Esophagus squamous epithelium (tissue), 5 donors: ENCODE data around the gene BIN1. TPM values are rescaled to one million over a fixed set of nuclear protein-coding genes. Genes with fewer than 3 reads are reported as not detected.
"Not testable (repeated sequence)": the region's sequence is repeated elsewhere in the genome, so short reads cannot be mapped to it uniquely, and the experiment has no call there.

Source experiments
- DNase-seq: peaks from one replicate; lab custom pipeline; 2025; lab: John Stamatoyannopoulos, UW
- H3K27ac ChIP-seq, 4 donors: fragments of 200-600 bp; sonication (generic); one replicate each; pipeline ENCODE4 v1.5.1; 2016 to 2019; ENCODE audit warnings: mild to moderate bottlenecking in 1 of 4
- H3K27me3 ChIP-seq, 4 donors: fragments of 200-600 bp; sonication (generic); 1 replicate in 3 of 4; 2 replicates in 1 of 4; pipeline versions ENCODE4 v1.5.1 to v1.6.0; 2017 to 2021; ENCODE audit warnings: antibody characterized with exemption in 1 of 4
- H3K36me3 ChIP-seq, 3 donors: fragments of 200-600 bp; sonication (generic); one replicate each; pipeline ENCODE4 v1.5.1; 2016 to 2019
- H3K4me1 ChIP-seq, 3 donors: fragments of 200-600 bp; sonication (generic); one replicate each; pipeline ENCODE4 v1.5.1; 2017 to 2019
- H3K4me3 ChIP-seq, 4 donors: fragments of 200-600 bp; sonication (generic); 1 replicate in 3 of 4; 2 replicates in 1 of 4; pipeline ENCODE4 v1.5.1; 2016 to 2019; ENCODE audit warnings: mild to moderate bottlenecking in 2 of 4, moderate library complexity in 1 of 4
- H3K9me3 ChIP-seq, 3 donors: fragments of 200-600 bp; sonication (generic); one replicate each; pipeline ENCODE4 v1.5.1; 2016 to 2019
- CTCF ChIP-seq, 6 experiments: fragments of 450-650 bp in 4 of 6; fragments of 200-600 bp in 2 of 6; sonication (generic) in 2 of 6; IDR thresholded peaks; one replicate each; pipeline ENCODE4 v1.5.1; 2016 to 2019; ENCODE audit warnings: antibody characterized with exemption in 6 of 6, mild to moderate bottlenecking in 4 of 6, moderate library complexity in 4 of 6
- POLR2A ChIP-seq, 4 donors: fragments of 450-650 bp; IDR thresholded peaks; one replicate each; pipeline ENCODE4 v1.6.1; 2017; ENCODE audit warnings: antibody characterized with exemption in 4 of 4, mild to moderate bottlenecking in 4 of 4, moderate library complexity in 3 of 4
- WGBS, 2 donors: methylation state at CpG; one replicate each; pipeline ENCODE4 v1.1.5; 2018; 5-methylcytosine and 5-hydroxymethylcytosine counted together
- intact Hi-C: fragments of 100-400 bp; cut with DNase I; formaldehyde crosslinking; loops from one replicate; pipeline ENCODE4 v1.15.0; 2022
- total RNA-seq, 4 donors: library from RNA; depleted of rRNA; stranded (reverse); fragments of >200 nt; gene quantifications; one replicate each; pipeline ENCODE4 v1.1.0, GENCODE V29; 2016
- donor health status: DM: yes; HTN: yes; CAD: no.

BIN1 gene
- total RNA-seq, 4 donors from 2014 or later: 10.8 to 23.3 (median 15.5) TPM

- Histone ChIP-seq H3K27me3 (no peaks in the 10 kb centered on the region), H3K27ac (no peak overlapping the region), H3K4me1 (peaks cover 0 to 9% (median 0%) of the 10 kb centered on the region in 3 donors), H3K36me3 (no peaks in the 10 kb centered on the region), H3K9me3 (no peaks in the 10 kb centered on the region), H3K4me3 (no peak overlapping the region)
- DNase-seq: no peak
- TF ChIP-seq POLR2A (IDR thresholded peaks at IDR 0.05) (no peak), CTCF (IDR thresholded peaks at IDR 0.05) (no peak)
- intact Hi-C loops: no loop called here
- WGBS, 2 donors: 89 to 92% methylated on average over 6 of the region's 8 CpGs
These were observed 17.5 kb upstream of the BIN1 start for GRCh38 chr2:127124426-127124825.

GRCh38 chr2:127122361-127123027, 15.5 kb upstream of the BIN1 start:
- H3K4me3 ChIP-seq: no peak overlapping the region
- no peaks in the 10 kb centered on the region for H3K36me3 ChIP-seq
- no peaks in the 10 kb centered on the region for H3K27me3 ChIP-seq
- TF ChIP-seq CTCF (IDR thresholded peaks at IDR 0.05) (no peak), POLR2A (IDR thresholded peaks at IDR 0.05) (no peak)
- no peaks in the 10 kb centered on the region for H3K9me3 ChIP-seq
- H3K4me1 ChIP-seq: no peaks in the 10 kb centered on the region
- intact Hi-C loops: no loop called here
- DNase-seq: no peak
- no peak overlapping the region for H3K27ac ChIP-seq
- 67 to 83% methylated on average over 7 to 10 of the region's 10 CpGs for WGBS, 2 donors

- Histone ChIP-seq H3K36me3 (no peaks in the 10 kb centered on the region), H3K4me1 (no peaks in the 10 kb centered on the region), H3K4me3 (no peak overlapping the region), H3K27ac (no peak overlapping the region), H3K27me3 (no peaks in the 10 kb centered on the region), H3K9me3 (no peaks in the 10 kb centered on the region)
- intact Hi-C loops: no loop called here
- TF ChIP-seq POLR2A (IDR thresholded peaks at IDR 0.05) (no peak), CTCF (IDR thresholded peaks at IDR 0.05) (no peak)
- DNase-seq: no peak
- 79 to 86% methylated on average over 1 to 7 of the region's 7 CpGs for WGBS, 2 donors
These were observed 14.8 kb upstream of the BIN1 start for GRCh38 chr2:127121776-127122176.

GRCh38 chr2:127121353-127121752, 14.4 kb upstream of the BIN1 start:
- 60 to 80% methylated on average over 1 of the region's 1 CpG for WGBS, 2 donors
- no peak overlapping the region for H3K27ac ChIP-seq
- no peaks in the 10 kb centered on the region for H3K27me3 ChIP-seq
- no peaks in the 10 kb centered on the region for H3K9me3 ChIP-seq
- no peak for DNase-seq
- no peak overlapping the region for H3K4me3 ChIP-seq
- intact Hi-C loops: no loop called here
- H3K4me1 ChIP-seq: no peaks in the 10 kb centered on the region
- no peaks in the 10 kb centered on the region for H3K36me3 ChIP-seq
- TF ChIP-seq POLR2A (IDR thresholded peaks at IDR 0.05): no peak
- no peak for TF ChIP-seq CTCF (IDR thresholded peaks at IDR 0.05)

- DNase-seq, H3K4me3 ChIP-seq, H3K27me3 ChIP-seq, intact Hi-C loops, H3K4me1 ChIP-seq, H3K9me3 ChIP-seq, H3K36me3 ChIP-seq, H3K27ac ChIP-seq: not testable (repeated sequence)
- 90 to 96% methylated on average over 3 to 16 of the region's 20 CpGs for WGBS, 2 donors
These were observed 13.5 kb upstream of the BIN1 start for GRCh38 chr2:127120408-127120807.
